B cell (primary cell): ENCODE measurements around the gene FHIP1B. TPM values are rescaled to one million over a fixed set of nuclear protein-coding genes. Genes with fewer than 3 reads are reported as not detected.

Experiments
- ATAC-seq: fragments of 200-7000 bp; cut with Tn5 transposase; one replicate; pipeline ENCODE4 v1.10.0; 2021; ENCODE audit warnings: low read depth, mild to moderate bottlenecking, moderate number of reproducible peaks, moderate library complexity
- CTCF ChIA-PET: fragments of 350-600 bp; sonication (Branson Sonifier 250); formaldehyde crosslinking; loops from one replicate; lab custom pipeline; 2021; ENCODE audit warnings: antibody characterized with exemption, inconsistent platforms; lab: Charles Lee
- POLR2A ChIA-PET: fragments of 350-600 bp; sonication (Branson Sonifier 250); formaldehyde crosslinking; loops from one replicate; lab custom pipeline; 2021; ENCODE audit warnings: antibody characterized with exemption; lab: Charles Lee
- DNase-seq: peaks from one replicate; pipeline ENCODE4 v3.0.0; 2013
- H2AFZ ChIP-seq: 2 replicates; pipeline ENCODE4 v1.6.1; 2012; ENCODE audit warnings: mild to moderate bottlenecking, low read depth, low read length; ENCODE audit not compliant: insufficient read depth, poor library complexity, severe bottlenecking
- H3K27ac ChIP-seq, 2 donors: 1 replicate in 1 of 2; 2 replicates in 1 of 2; pipeline ENCODE4 v1.5.1; 2012 to 2013; ENCODE audit warnings: low read length in 2 of 2, mild to moderate bottlenecking in 2 of 2, moderate library complexity in 1 of 2
- H3K27me3 ChIP-seq, 4 experiments: fragments of 200-600 bp in 1 of 4; sonication (generic) in 1 of 4; replicated peaks in 1 of 4; 1 replicate in 2 of 4; 2 replicates in 2 of 4; pipeline versions ENCODE4 v1.6.1 to v1.7.0; 2013 to 2016; ENCODE audit warnings: low read length in 3 of 4, mild to moderate bottlenecking in 2 of 4, mixed read lengths in 1 of 4, moderate library complexity in 1 of 4; ENCODE audit not compliant: insufficient read depth in 4 of 4, control insufficient read depth in 3 of 4; ENCODE audit errors: control extremely low read depth in 1 of 4
- H3K36me3 ChIP-seq, 2 experiments: replicated peaks in 1 of 2; 1 replicate in 1 of 2; 2 replicates in 1 of 2; pipeline versions ENCODE4 v1.6.1 to v1.7.1; 2013; ENCODE audit warnings: low read length in 1 of 2; ENCODE audit not compliant: insufficient read depth in 2 of 2, control insufficient read depth in 1 of 2; ENCODE audit errors: control extremely low read depth in 1 of 2, extremely low read depth in 1 of 2
- H3K4me1 ChIP-seq, 2 donors: fragments of 200-600 bp in 1 of 2; sonication (generic) in 1 of 2; 1 replicate in 1 of 2; 2 replicates in 1 of 2; pipeline versions ENCODE4 v1.5.1 to v1.6.1; 2013 to 2017; ENCODE audit warnings: low read length in 2 of 2; ENCODE audit not compliant: control insufficient read depth in 2 of 2, insufficient read depth in 2 of 2
- H3K4me2 ChIP-seq: replicated peaks from 2 replicates; pipeline ENCODE3; 2012; ENCODE audit warnings: mild to moderate bottlenecking, low read depth, low read length; ENCODE audit not compliant: poor library complexity, severe bottlenecking
- H3K4me3 ChIP-seq, 5 experiments: fragments of 200-600 bp in 1 of 5; sonication (generic) in 1 of 5; 1 replicate in 3 of 5; 2 replicates in 2 of 5; pipeline versions ENCODE4 v1.5.1 to v1.7.0; 2011 to 2016; ENCODE audit warnings: low read length in 4 of 5, mild to moderate bottlenecking in 4 of 5, low read depth in 2 of 5, control low read depth in 1 of 5, moderate library complexity in 1 of 5; ENCODE audit not compliant: insufficient read depth in 1 of 5; ENCODE audit errors: control extremely low read depth in 1 of 5, extremely low read depth in 1 of 5
- H3K79me2 ChIP-seq: fragments of 200-600 bp; sonication (generic); one replicate; pipeline ENCODE4 v1.6.0; 2016; ENCODE audit warnings: low read length; ENCODE audit not compliant: control insufficient read depth, insufficient read depth
- H3K9ac ChIP-seq: fragments of 200-600 bp; sonication (generic); 2 replicates; pipeline ENCODE4 v1.6.1; 2017; ENCODE audit warnings: mild to moderate bottlenecking, low read length, moderate library complexity
- H3K9me3 ChIP-seq, 3 donors: one replicate each; pipeline versions ENCODE4 v1.6.1 to v1.7.1; 2013; ENCODE audit warnings: low read length in 2 of 3; ENCODE audit not compliant: control insufficient read depth in 2 of 3, insufficient read depth in 1 of 3; ENCODE audit errors: control extremely low read depth in 1 of 3
- H4K20me1 ChIP-seq: 2 replicates; pipeline ENCODE4 v1.6.0; 2012; ENCODE audit warnings: mild to moderate bottlenecking, low read length; ENCODE audit not compliant: insufficient read depth, control insufficient read depth, poor library complexity, severe bottlenecking
- H3K27ac Mint-ChIP-seq: one replicate; pipeline ENCODE4 v1.8.0; 2021; ENCODE audit warnings: mixed read lengths
- H3K27me3 Mint-ChIP-seq: one replicate; pipeline ENCODE4 v1.8.0; 2021; ENCODE audit warnings: mixed read lengths
- H3K4me1 Mint-ChIP-seq: one replicate; pipeline ENCODE4 v1.8.0; 2021; ENCODE audit warnings: mixed read lengths
- H3K4me3 Mint-ChIP-seq: one replicate; pipeline ENCODE4 v1.8.0; 2021; ENCODE audit warnings: mixed read lengths
- H3K9me3 Mint-ChIP-seq: one replicate; pipeline ENCODE4 v1.8.0; 2022; ENCODE audit warnings: mixed read lengths; ENCODE audit not compliant: insufficient read depth
- EZH2 ChIP-seq: IDR thresholded peaks from 2 replicates; pipeline ENCODE4 v1.6.1; 2012; ENCODE audit warnings: borderline replicate concordance, low read depth, mild to moderate bottlenecking, moderate library complexity, low read length; ENCODE audit not compliant: insufficient read depth, poor library complexity, severe bottlenecking
- WGBS: methylation state at CpG from one replicate; pipeline ENCODE4 v1.1.5; 2013; ENCODE audit warnings: missing lambda C conversion rate; ENCODE audit not compliant: insufficient coverage; 5-methylcytosine and 5-hydroxymethylcytosine counted together
- intact Hi-C: fragments of 100-400 bp; cut with micrococcal nuclease; formaldehyde crosslinking; loops from one replicate; pipeline ENCODE4 v1.10.0; 2022
- polyA plus RNA-seq: library from polyadenylated mRNA; depleted of rRNA; stranded (reverse); fragments of >200 nt; gene quantifications from 2 replicates; pipeline ENCODE4 v1.2.3, GENCODE V29; 2012
- total RNA-seq, 2 donors: library from RNA; stranded (reverse); fragments of 120-200 nt in 1 of 2; gene quantifications; 1 replicate in 1 of 2; 2 replicates in 1 of 2; pipeline versions ENCODE4 v1.2.3 to v1.2.4, GENCODE V29; 2013 to 2022
- TF ChIP-seq, protein P1 (sequence below): fragments of 200-600 bp; IDR thresholded peaks from one replicate; pipeline ENCODE4 v1.8.0; 2022; ENCODE audit warnings: antibody characterized with exemption, mild to moderate bottlenecking

The FHIP1B gene
- total and polyA plus RNA-seq, 2 donors (not counting 1 experiment from before 2014, with no cell fraction given), result 37.1 to 44.1 TPM

DNA sequence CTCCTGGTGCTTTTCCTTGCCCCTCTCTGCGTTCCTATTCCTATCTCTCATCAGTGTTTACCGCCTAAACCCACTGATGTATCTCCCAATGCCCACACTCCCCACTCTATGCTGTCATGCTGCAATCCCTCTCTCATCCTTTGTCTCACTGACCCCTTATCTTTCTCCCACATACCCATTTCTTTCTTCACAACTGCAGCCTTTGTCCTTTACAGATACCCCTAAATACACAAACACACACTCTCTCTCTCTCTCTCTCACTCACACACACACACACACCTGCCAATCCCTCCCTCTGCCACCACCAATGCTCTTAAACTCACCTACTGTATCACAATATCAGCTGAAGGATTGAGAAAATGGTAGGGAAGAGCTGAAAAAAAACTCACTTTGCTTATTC is 59.0 kb downstream of the FHIP1B start:
- no peak overlapping the region for H3K27ac ChIP-seq
- no peaks in the 10 kb centered on the region for H3K9me3 Mint-ChIP-seq
- no peaks in the 10 kb centered on the region for H4K20me1 ChIP-seq
- peaks cover 0 to 6% (median 0%) of the 10 kb centered on the region in 4 experiments for H3K27me3 ChIP-seq
- TF ChIP-seq EZH2, result no peak
- TF ChIP-seq, protein P1, sequence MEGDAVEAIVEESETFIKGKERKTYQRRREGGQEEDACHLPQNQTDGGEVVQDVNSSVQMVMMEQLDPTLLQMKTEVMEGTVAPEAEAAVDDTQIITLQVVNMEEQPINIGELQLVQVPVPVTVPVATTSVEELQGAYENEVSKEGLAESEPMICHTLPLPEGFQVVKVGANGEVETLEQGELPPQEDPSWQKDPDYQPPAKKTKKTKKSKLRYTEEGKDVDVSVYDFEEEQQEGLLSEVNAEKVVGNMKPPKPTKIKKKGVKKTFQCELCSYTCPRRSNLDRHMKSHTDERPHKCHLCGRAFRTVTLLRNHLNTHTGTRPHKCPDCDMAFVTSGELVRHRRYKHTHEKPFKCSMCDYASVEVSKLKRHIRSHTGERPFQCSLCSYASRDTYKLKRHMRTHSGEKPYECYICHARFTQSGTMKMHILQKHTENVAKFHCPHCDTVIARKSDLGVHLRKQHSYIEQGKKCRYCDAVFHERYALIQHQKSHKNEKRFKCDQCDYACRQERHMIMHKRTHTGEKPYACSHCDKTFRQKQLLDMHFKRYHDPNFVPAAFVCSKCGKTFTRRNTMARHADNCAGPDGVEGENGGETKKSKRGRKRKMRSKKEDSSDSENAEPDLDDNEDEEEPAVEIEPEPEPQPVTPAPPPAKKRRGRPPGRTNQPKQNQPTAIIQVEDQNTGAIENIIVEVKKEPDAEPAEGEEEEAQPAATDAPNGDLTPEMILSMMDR, result no peak
- no peaks in the 10 kb centered on the region for H3K36me3 ChIP-seq
- 66% methylated on average over 2 of the region's 2 CpGs for WGBS
- H3K27me3 Mint-ChIP-seq, result peaks cover 20% of the 10 kb centered on the region
- no peak overlapping the region for H3K27ac Mint-ChIP-seq
- H3K4me3 Mint-ChIP-seq, result no peak overlapping the region
- no peaks in the 10 kb centered on the region for H3K79me2 ChIP-seq
- peaks cover 0 to 4% (median 0%) of the 10 kb centered on the region in 3 donors for H3K9me3 ChIP-seq
- CTCF ChIA-PET, result no interaction called here
- no peak overlapping the region for H3K9ac ChIP-seq
- no peaks in the 10 kb centered on the region for H3K4me1 ChIP-seq
- DNase-seq (no peak), ATAC-seq (no peak)
- H2AFZ ChIP-seq, result no peak overlapping the region
- H3K4me3 ChIP-seq, result no peak overlapping the region
- no peak overlapping the region for H3K4me2 ChIP-seq
- no peaks in the 10 kb centered on the region for H3K4me1 Mint-ChIP-seq
- POLR2A ChIA-PET, result no interaction called here
- intact Hi-C loops, result no loop called here

DNA sequence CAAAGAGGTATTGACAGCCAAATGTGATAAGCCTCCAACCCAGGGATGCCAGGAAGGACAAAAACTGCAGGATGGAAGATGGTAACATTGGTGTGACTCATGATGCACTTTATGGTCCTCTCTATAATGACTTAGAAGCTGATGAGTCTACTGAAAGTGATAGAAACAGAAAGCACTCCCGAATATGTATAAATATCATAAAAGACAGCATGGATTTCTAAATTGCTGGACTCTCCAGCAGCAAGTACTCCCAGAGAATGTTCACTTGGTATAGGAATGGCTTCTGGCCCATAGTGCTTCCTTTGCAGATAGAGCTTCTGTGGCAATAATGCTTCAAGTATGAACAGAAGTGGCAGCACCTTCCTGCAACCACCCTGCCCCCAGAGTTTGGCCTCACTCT is 64.2 kb downstream of the FHIP1B start, which contains the start of gene OR52B2:
OR52B2 (minus strand) TSS at position 101 of the 400 bp plus-strand sequence; CDS start at position 101, 0 bp downstream.
- Histone ChIP-seq H3K79me2 (no peaks in the 10 kb centered on the region), H3K9me3 (peaks cover 0 to under 1% (median 0%) of the 10 kb centered on the region in 3 donors), H3K36me3 (no peaks in the 10 kb centered on the region), H3K27me3 (peaks cover 0 to 6% (median 0%) of the 10 kb centered on the region in 4 experiments), H3K4me1 (no peaks in the 10 kb centered on the region), H3K4me3 (no peak within 1 kb of the TSS), H2AFZ (no peak within 1 kb of the TSS), H4K20me1 (no peaks in the 10 kb centered on the region), H3K4me2 (no peak within 1 kb of the TSS), H3K9ac (no peak within 1 kb of the TSS), H3K27ac (no peak within 1 kb of the TSS)
- H3K9me3 Mint-ChIP-seq, result no peaks in the 10 kb centered on the region
- H3K27me3 Mint-ChIP-seq, result peaks cover 33% of the 10 kb centered on the region
- CTCF ChIA-PET, result no interaction called here
- H3K4me1 Mint-ChIP-seq, result no peaks in the 10 kb centered on the region
- no CpG with 5 or more reads among the region's 1 CpG for WGBS
- TF ChIP-seq, protein P1, result no peak
- TF ChIP-seq EZH2, result no peak
- ATAC-seq, result no peak
- intact Hi-C loops, result no loop called here
- no peak within 1 kb of the TSS for H3K4me3 Mint-ChIP-seq
- POLR2A ChIA-PET, result no interaction called here
- no peak within 1 kb of the TSS for H3K27ac Mint-ChIP-seq
- no peak for DNase-seq

Other genes starting within 250 kb of the FHIP1B start
- gene OR52L1, start 247.7 kb downstream of the FHIP1B start, total RNA-seq, result not detected in 2 replicates
- not detected in 2 replicates for gene OR52L1, start 247.7 kb downstream of the FHIP1B start, polyA plus RNA-seq
- gene OR56A4, start 227.7 kb downstream of the FHIP1B start, total RNA-seq, result 0.07 and 0.17 TPM in 2 replicates
- gene OR56A4, start 227.7 kb downstream of the FHIP1B start, polyA plus RNA-seq, result not detected in 2 replicates
- not detected in 2 replicates for gene OR56A1, start 203.9 kb downstream of the FHIP1B start, total RNA-seq
- gene OR56A1, start 203.9 kb downstream of the FHIP1B start, polyA plus RNA-seq, result not detected in 2 replicates
- not detected in 2 replicates for gene OR56B4, start 127.0 kb downstream of the FHIP1B start, total RNA-seq
- not detected in 2 replicates for gene OR56B4, start 127.0 kb downstream of the FHIP1B start, polyA plus RNA-seq
- not detected in 2 replicates for gene OR52B2, start 64.3 kb downstream of the FHIP1B start, total RNA-seq
- gene OR52B2, start 64.3 kb downstream of the FHIP1B start, polyA plus RNA-seq, result 0.20 TPM in 1 of 2 replicates, not detected in the other
- gene OR52W1, start 35.4 kb downstream of the FHIP1B start, total RNA-seq, result not detected in 2 replicates
- not detected in 2 replicates for gene OR52W1, start 35.4 kb downstream of the FHIP1B start, polyA plus RNA-seq
- gene C11orf42, start 29.1 kb downstream of the FHIP1B start, total RNA-seq, result not detected in 2 replicates
- not detected in 2 replicates for gene C11orf42, start 29.1 kb downstream of the FHIP1B start, polyA plus RNA-seq
- gene CNGA4, start 4.5 kb upstream of the FHIP1B start, total RNA-seq, result 0.22 and 0.79 TPM in 2 replicates
- 0.40 and 1.9 TPM in 2 replicates for gene CNGA4, start 4.5 kb upstream of the FHIP1B start, polyA plus RNA-seq
- not detected in 2 replicates for gene CCKBR, start 25.2 kb upstream of the FHIP1B start, total RNA-seq
- gene CCKBR, start 25.2 kb upstream of the FHIP1B start, polyA plus RNA-seq, result not detected in 2 replicates
- not detected in 2 replicates for gene CAVIN3, start 85.9 kb upstream of the FHIP1B start, total RNA-seq
- not detected in 2 replicates for gene CAVIN3, start 85.9 kb upstream of the FHIP1B start, polyA plus RNA-seq
- gene SMPD1, start 155.8 kb upstream of the FHIP1B start, total RNA-seq, result 18.3 TPM in 2 replicates
- 30.7 and 32.0 TPM in 2 replicates for gene SMPD1, start 155.8 kb upstream of the FHIP1B start, polyA plus RNA-seq
- 31.4 and 32.5 TPM in 2 replicates for gene APBB1, start 184.5 kb upstream of the FHIP1B start, total RNA-seq
- 23.4 and 23.8 TPM in 2 replicates for gene APBB1, start 184.5 kb upstream of the FHIP1B start, polyA plus RNA-seq
- gene HPX, start 206.4 kb upstream of the FHIP1B start, total RNA-seq, result 1.1 and 2.4 TPM in 2 replicates
- gene HPX, start 206.4 kb upstream of the FHIP1B start, polyA plus RNA-seq, result 0.64 and 1.2 TPM in 2 replicates
- gene TRIM3, start 239.3 kb upstream of the FHIP1B start, total RNA-seq, result 16.0 and 20.1 TPM in 2 replicates
- 11.4 and 17.8 TPM in 2 replicates for gene TRIM3, start 239.3 kb upstream of the FHIP1B start, polyA plus RNA-seq
- gene ARFIP2, start 246.7 kb upstream of the FHIP1B start, total RNA-seq, result 46.8 and 47.5 TPM in 2 replicates
- gene ARFIP2, start 246.7 kb upstream of the FHIP1B start, polyA plus RNA-seq, result 54.5 and 88.1 TPM in 2 replicates
- 62.1 and 63.7 TPM in 2 replicates for gene TIMM10B, start 246.9 kb upstream of the FHIP1B start, total RNA-seq
- 42.9 and 48.5 TPM in 2 replicates for gene TIMM10B, start 246.9 kb upstream of the FHIP1B start, polyA plus RNA-seq